Fibroblast of the conjunctiva (primary cell): ENCODE results near the gene MTA3.
"Not testable (repeated sequence)": the region's sequence is repeated elsewhere in the genome, so short reads cannot be mapped to it uniquely, and the experiment has no call there.

Experiments
- DNase-seq: peaks from one replicate; pipeline ENCODE4 v3.0.0-alpha.2; 2010; ENCODE audit warnings: low read depth

MTA3 gene

GRCh38 chr2:42663106-42663780, 94.8 kb downstream of the MTA3 start:
- DNase-seq = peak; percentile 72

GRCh38 chr2:42663828-42664227, 95.4 kb downstream of the MTA3 start:
- no peak for DNase-seq

GRCh38 chr2:42673989-42674579, 105.7 kb downstream of the MTA3 start:
- no peak for DNase-seq

- no peak for DNase-seq
These were observed 107.4 kb downstream of the MTA3 start for GRCh38 chr2:42675815-42676214.

GRCh38 chr2:42685303-42685702, 116.9 kb downstream of the MTA3 start:
- no peak for DNase-seq

GRCh38 chr2:42693013-42693615, 124.7 kb downstream of the MTA3 start:
- DNase-seq = no peak

- DNase-seq = no peak
These were observed 125.5 kb downstream of the MTA3 start for GRCh38 chr2:42693688-42694479.

- DNase-seq = no peak
These were observed 128.6 kb downstream of the MTA3 start for GRCh38 chr2:42696987-42697386.

GRCh38 chr2:42698940-42699339, 130.5 kb downstream of the MTA3 start:
- DNase-seq = no peak

GRCh38 chr2:42706836-42707235, 138.4 kb downstream of the MTA3 start:
- no peak for DNase-seq

GRCh38 chr2:42708179-42708578, 139.7 kb downstream of the MTA3 start:
- DNase-seq = no peak

- DNase-seq = no peak
These were observed 143.5 kb downstream of the MTA3 start for GRCh38 chr2:42711896-42712295.

- no peak for DNase-seq
These were observed 144.5 kb downstream of the MTA3 start for GRCh38 chr2:42712934-42713333.

- DNase-seq = no peak
These were observed 145.5 kb downstream of the MTA3 start for GRCh38 chr2:42713920-42714319.

- DNase-seq = no peak
These were observed 146.3 kb downstream of the MTA3 start for GRCh38 chr2:42714686-42715085.

GRCh38 chr2:42721898-42722297, 153.5 kb downstream of the MTA3 start:
- DNase-seq = no peak

GRCh38 chr2:42722320-42723190, 154.1 kb downstream of the MTA3 start:
- DNase-seq = peak; percentile 92

- no peak for DNase-seq
These were observed 155.0 kb downstream of the MTA3 start for GRCh38 chr2:42723465-42723864.

GRCh38 chr2:42724886-42725285, 156.5 kb downstream of the MTA3 start:
- no peak for DNase-seq

GRCh38 chr2:42725657-42726056, 157.2 kb downstream of the MTA3 start:
- DNase-seq = no peak

GRCh38 chr2:42726680-42727079, 158.2 kb downstream of the MTA3 start:
- DNase-seq = no peak

GRCh38 chr2:42731316-42731715, 162.9 kb downstream of the MTA3 start:
- not testable (repeated sequence) for DNase-seq
